ENCODE data around the gene SLC43A3.
"Not testable (repeated sequence)": the region's sequence is repeated elsewhere in the genome, so short reads cannot be mapped to it uniquely, and the experiment has no call there.

SLC43A3 gene

DNA sequence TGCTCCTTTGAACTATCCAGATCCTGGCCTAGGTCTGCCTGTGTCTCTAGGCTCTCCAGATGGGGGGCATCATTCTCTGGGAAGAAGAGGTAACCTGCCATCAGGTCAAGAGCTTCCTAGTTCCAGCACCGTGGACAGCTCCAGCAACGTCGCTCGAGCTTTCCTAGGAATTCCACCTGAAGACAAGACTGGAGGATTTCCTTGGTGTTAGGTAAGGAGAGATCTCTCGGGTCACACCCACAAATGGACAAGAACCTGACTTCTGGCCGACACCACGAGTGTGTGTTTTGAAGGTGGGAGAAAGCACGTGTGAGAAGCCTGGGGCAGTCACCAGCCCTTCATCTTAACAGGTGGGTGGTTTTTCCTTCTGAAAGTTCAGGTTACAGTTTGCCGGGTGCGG, 47.2 kb downstream of the SLC43A3 start:
- no peak for DNase-seq (ENCODE audit: low read depth in 2 of 2)

- DNase-seq (ENCODE audit: low read depth in 2 of 2) = no peak
These were observed 48.7 kb downstream of the SLC43A3 start for GRCh38 chr11:57378186-57378585.

- DNase-seq (ENCODE audit: low read depth in 2 of 2) = no peak
These were observed 49.8 kb downstream of the SLC43A3 start for GRCh38 chr11:57377107-57377506.

- no peak for DNase-seq (ENCODE audit: low read depth in 2 of 2)
These were observed 50.5 kb downstream of the SLC43A3 start for GRCh38 chr11:57376095-57377090.

DNA sequence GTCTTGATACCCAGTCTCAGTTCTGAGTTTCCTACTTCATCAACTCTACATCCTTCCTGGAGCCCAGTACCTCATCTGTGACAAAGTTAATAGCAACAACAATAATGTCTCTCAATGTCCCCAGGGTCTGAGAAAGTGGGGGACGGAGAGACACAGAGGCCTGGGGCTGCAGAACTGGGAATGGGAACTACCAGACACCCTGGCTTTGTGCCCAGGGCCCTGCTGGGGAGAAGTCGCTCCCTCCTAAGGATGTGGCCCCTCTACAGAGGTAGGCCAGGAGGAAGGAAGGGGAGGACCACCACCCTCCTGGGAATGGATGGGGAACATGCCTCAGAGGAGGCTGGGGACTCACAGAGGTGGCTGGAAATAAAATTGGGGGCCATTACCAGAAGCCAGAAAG, 51.4 kb downstream of the SLC43A3 start:
- DNase-seq (ENCODE audit: low read depth in 2 of 2) = no peak

DNA sequence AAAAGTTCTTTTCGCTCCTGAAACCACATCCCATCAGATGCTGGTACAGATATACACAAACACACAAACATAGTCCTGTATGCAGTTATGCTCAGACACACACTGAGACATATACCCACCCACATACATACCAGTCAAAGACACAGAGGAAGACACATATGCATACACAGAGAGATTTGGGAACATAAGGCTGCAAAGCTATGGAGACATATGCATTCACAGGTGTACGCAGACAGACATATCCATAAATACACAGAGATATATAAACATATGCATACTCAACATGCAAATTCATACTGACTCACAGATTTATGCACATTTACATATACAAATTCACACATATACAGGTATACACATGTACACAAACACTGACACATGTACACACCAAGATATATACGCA, 52.0 kb downstream of the SLC43A3 start:
- no peak for DNase-seq (ENCODE audit: low read depth in 2 of 2)

DNA sequence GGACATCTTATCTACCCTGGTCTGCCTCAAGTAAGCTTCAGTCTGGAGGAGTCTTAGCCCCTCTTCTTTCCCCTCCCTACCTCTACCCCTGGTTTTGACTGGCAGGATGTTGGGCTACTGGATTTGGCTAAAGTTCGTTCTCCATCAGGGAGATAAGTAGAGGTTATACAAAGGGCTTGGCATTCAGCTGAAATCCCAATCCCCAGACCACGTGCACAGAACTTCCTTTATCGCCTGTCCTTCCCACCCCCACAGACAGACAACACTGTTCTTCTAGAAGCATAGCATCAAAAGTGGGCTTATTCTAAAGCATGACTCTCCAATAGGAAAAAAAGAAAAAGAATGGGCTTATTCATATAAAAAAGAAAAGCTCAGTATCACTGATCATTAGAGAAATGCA, 53.8 kb downstream of the SLC43A3 start:
- DNase-seq (ENCODE audit: low read depth in 2 of 2) = no peak

- DNase-seq (ENCODE audit: low read depth in 2 of 2) = no peak
These were observed 56.0 kb downstream of the SLC43A3 start for GRCh38 chr11:57370941-57371340.

DNA sequence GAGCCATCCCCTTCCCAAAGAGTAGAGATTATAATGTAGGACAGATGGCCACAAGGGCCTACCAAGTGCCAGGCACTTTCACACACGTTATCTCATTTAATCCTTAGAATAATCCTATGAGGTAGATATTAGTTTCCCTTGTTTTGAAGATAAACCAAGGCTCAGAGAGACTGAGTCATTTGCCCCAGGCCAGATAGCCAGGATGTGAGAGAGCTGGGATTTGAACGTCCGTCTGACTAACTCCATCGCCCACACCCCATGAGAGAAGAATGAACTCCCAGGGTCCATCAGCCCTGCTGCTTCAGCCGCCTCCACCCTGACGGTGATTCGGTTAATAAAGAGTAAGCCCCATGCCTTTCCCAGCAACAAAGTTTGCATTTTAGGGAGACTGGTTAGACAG, 56.7 kb downstream of the SLC43A3 start:
- no peak for DNase-seq (ENCODE audit: low read depth in 2 of 2)

DNA sequence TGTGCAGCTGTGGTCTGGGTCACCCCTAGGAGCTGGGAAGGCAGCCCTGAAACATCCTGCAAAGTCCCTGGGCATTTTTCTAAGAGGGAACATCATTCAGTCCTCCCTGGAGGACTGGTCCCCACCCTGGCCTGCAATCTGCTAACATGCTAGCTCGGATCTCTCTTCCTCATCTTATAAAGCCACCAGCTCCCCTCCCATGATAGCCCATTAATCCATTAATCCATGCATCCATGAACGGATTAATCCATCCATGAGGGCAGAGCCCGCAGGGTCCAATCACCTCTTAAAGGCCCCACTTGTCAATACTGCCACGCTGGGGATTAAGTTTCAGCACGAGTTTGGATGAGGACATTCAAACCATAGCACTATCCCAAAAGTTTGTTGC, 58.1 kb downstream of the SLC43A3 start:
- no peak for DNase-seq (ENCODE audit: low read depth in 2 of 2)

GRCh38 chr11:57368106-57368844, 58.6 kb downstream of the SLC43A3 start:
- no peak for DNase-seq (ENCODE audit: low read depth in 2 of 2)

DNA sequence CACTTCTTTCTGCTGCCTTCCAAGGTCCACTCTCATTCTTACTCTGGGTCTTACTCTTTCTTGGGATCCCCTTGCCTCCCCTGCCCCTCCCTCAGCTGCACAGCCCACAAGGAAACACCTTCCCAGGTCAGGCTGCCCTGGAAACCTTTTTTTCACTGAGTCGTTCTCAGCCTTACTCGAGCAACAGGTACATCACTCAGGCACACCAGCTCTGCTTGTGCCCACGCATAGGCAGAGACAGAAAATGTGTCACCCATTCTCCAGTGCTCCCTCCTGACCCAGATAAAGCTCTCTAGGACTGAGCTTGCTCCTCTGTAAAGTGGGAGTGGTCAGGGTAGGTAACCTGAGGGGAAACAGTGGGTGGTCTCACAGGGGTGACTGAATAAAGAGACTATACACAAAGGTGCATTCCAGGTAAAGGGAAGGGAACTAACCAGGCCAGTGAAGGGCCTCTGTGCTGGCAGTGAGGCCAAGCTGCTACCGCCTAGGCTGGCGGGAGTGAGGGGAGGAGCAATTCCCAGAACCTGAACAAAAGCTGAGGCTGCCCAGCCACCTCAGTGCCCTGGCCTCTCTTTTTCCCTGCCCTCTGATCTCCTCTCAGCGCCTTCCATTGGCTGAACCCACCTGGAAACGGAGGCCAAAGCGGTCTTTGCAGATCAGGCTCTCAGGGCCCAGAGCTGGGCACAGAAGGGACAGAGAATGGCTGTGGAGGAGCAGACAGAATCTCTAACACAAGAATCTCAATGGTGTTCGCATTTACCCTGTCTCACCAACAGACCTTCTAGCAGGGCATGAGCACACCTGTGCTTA, 61.9 kb downstream of the SLC43A3 start:
- no peak for DNase-seq (ENCODE audit: low read depth in 2 of 2)

DNA sequence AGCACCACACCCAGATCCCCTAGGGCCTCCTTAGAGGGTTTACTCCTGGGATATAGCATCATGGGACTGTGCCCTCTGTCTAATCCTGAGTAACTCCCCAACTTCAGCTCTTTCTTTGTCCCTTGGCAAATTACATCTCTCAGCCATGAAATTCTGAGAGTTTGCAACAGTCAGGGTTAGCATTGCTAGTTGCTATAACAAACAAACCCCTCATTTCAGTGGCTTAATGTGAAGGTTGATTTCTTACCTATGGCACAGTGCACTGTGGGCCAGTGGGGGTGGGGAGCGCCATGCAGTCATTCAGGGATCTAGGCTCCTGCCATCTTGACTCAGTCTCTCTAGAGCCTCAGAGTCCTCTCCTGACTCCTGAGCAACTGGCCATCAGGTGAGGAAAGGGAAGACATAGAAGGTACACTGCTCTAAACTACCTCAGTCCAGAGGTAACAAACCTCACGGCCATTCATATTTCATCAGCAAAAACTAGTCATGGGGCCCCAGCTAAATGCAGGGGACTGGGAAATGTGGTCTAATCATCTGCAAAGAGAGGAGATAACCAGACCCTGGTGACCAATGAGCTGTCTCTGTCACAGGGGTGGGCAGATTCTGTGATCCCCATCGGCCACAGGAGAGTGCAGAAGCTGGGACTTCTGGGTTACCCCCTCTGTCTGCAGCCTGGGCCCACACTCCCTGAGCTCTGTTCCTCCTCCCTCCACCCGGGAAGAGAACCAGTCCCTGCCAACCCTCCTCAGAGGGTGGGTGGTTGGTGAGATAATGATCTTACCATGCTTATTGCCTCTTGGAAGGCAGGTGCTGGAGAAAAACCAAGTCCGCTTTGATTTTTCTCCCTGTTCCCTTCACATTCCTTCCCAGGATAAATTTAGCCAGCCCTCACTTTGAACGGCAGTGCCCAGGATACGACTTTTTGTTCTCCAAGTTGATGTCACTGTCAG, 63.5 kb downstream of the SLC43A3 start:
- no peak for DNase-seq (ENCODE audit: low read depth in 2 of 2)

DNA sequence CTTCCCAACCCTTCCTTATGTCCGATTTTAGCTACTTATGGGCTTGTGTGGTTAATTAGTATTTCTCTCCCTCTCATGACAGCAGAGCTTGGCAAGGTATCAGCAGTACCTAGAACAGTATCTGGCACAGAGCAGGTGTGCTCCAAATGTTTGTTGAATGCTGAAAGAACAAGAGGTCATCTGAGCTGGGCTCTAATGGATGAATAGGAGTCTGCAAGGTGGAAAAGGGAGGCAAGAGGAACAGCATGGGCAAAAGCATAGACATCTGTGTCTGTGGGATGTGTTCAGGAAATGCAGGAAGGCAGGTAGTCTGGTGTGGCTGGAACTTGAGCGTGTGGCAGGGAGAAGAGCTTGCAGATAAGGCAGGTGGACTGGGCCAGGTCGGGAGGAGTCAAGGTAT, 65.0 kb downstream of the SLC43A3 start:
- DNase-seq (ENCODE audit: low read depth in 2 of 2) = no peak

- not testable (repeated sequence) for DNase-seq (ENCODE audit: low read depth in 2 of 2)
These were observed 65.5 kb downstream of the SLC43A3 start for GRCh38 chr11:57361420-57361819.

- no peak for DNase-seq (ENCODE audit: low read depth in 2 of 2)
These were observed 65.9 kb downstream of the SLC43A3 start for GRCh38 chr11:57360991-57361390.

GRCh38 chr11:57359896-57360690, 66.8 kb downstream of the SLC43A3 start:
- no peak for DNase-seq (ENCODE audit: low read depth in 2 of 2)

- no peak for DNase-seq (ENCODE audit: low read depth in 2 of 2)
These were observed 67.5 kb downstream of the SLC43A3 start for GRCh38 chr11:57359396-57359795.

GRCh38 chr11:57358991-57359390, 67.9 kb downstream of the SLC43A3 start:
- no peak for DNase-seq (ENCODE audit: low read depth in 2 of 2)

- DNase-seq (ENCODE audit: low read depth in 2 of 2) = no peak
These were observed 68.4 kb downstream of the SLC43A3 start for GRCh38 chr11:57358543-57358961.

All from activated CD8-positive, alpha-beta memory T cell treated with anti-CD3 and anti-CD28 coated beads for 4 hours (primary cell).